ENCODE data around the gene CCDC69. TPM values are rescaled to one million over a fixed set of nuclear protein-coding genes. Genes with fewer than 3 reads are reported as not detected.

CCDC69 gene
- total and polyA plus RNA-seq, 10 of the 15 experiments (the other 5 are each of a cell fraction or from before 2014, with no cell fraction given): 13.5 to 106 (median 70.1) TPM

DNA sequence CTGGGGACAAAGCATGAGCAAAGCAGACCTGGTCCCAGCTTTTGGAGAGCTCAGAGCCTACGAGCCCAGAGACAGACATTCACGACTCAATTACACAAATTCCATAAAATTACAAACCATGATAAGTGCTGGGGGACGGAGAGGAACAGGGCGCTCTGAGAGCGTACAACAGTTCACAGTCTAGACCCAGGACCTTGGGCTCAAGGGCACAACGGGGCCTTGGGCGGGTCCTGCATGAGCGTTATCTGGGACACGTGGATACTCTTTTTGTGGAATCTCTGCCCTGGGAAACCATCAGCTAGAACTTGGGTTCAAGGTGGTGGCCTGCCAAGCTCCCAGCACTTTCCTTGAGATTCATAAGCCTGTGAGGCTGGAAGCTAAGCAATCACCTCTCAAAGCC, 56.9 kb downstream of the CCDC69 start:
- Histone ChIP-seq H3K9me3 (replicated peaks; ENCODE audit: control insufficient read depth, insufficient read depth, low read length) (no peaks in the 10 kb centered on the region), H3K79me2 (ENCODE audit: control insufficient read depth, insufficient read depth, low read length) (no peaks in the 10 kb centered on the region), H3K4me3 (no peak overlapping the region), H3K4me2 (ENCODE audit: control insufficient read depth, insufficient read depth) (no peak overlapping the region), H3K4me1 (ENCODE audit: control insufficient read depth, insufficient read depth, low read length) (peaks cover 3% of the 10 kb centered on the region; the same call in 1 of the 2 replicates), H3K36me3 (ENCODE audit: control insufficient read depth in 2 of 2, insufficient read depth in 2 of 2, low read length in 1 of 2) (no peaks in the 10 kb centered on the region), H3K27ac (ENCODE audit: control insufficient read depth, insufficient read depth) (no peak overlapping the region), H4K20me1 (ENCODE audit: control insufficient read depth, insufficient read depth) (no peaks in the 10 kb centered on the region), H2AFZ (ENCODE audit: control insufficient read depth, low read depth, low read length) (no peak overlapping the region), H3K27me3 (replicated peaks in 1 of 2; ENCODE audit: control insufficient read depth in 2 of 2, insufficient read depth in 2 of 2, low read length in 1 of 2) (no peaks in the 10 kb centered on the region), H3K9ac (ENCODE audit: control insufficient read depth, insufficient read depth, low read length) (no peak overlapping the region)
- POLR2A ChIA-PET: interaction anchor here (0.8 to 1.3 kb wide), 2 partner anchors 51 to 56 kb away, joined by 3 to 4 read pairs; no protein-coding TSS in a partner anchor
- RAD21 ChIA-PET (ENCODE audit: unreplicated experiment): interaction anchor here (0.7 to 9.1 kb wide), 11 partner anchors 26 to 149 kb away, joined by 3 to 306 read pairs (median 7); no protein-coding TSS in a partner anchor
- DNase-seq (ENCODE audit: low read depth, low spot score) (no peak), FAIRE-seq (no peak), ATAC-seq (no peak)
- SMC1A ChIA-PET (ENCODE audit: uncharacterized antibody, unreplicated experiment): interaction anchor here (0.7 to 35.3 kb wide), 18 partner anchors 9 to 315 kb away, joined by 3 to 1132 read pairs (median 5); partner anchors contain the start of gene ANXA6
- CTCF ChIA-PET: interaction anchor here (0.8 to 40.1 kb wide), 10 partner anchors 11 to 366 kb away, joined by 3 to 1107 read pairs (median 36); no protein-coding TSS in a partner anchor
- in situ Hi-C loops (cut with MboI): loop anchor here (10.0 kb wide), 1 partner anchor 372 kb away; no protein-coding TSS in a partner anchor
- intact Hi-C loops (cut with micrococcal nuclease; ENCODE audit: unreplicated experiment): loop anchor here (5.0 kb wide), 1 partner anchor 150 kb away; no protein-coding TSS in a partner anchor
- BruUV-seq (replicated peaks): no TSS peak
- WGBS (ENCODE audit: insufficient coverage, insufficient replicate concordance, low lambda C conversion rate, missing lambda C conversion rate): 86% methylated on average over 9 of the region's 9 CpGs
- no peak for TF ChIP-seq SREBF2 (IDR thresholded peaks at IDR 0.05; ENCODE audit: low read length)
- TF ChIP-seq ZNF622 (IDR thresholded peaks at IDR 0.05): no peak
- TF ChIP-seq, protein P1, sequence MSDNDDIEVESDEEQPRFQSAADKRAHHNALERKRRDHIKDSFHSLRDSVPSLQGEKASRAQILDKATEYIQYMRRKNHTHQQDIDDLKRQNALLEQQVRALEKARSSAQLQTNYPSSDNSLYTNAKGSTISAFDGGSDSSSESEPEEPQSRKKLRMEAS (IDR thresholded peaks at IDR 0.05; ENCODE audit: low read depth, low read length): no peak
- no peak for TF ChIP-seq ZBTB11 (CRISPR knock-in tag; IDR thresholded peaks at IDR 0.05)
- TF ChIP-seq NFIC (IDR thresholded peaks at IDR 0.05; ENCODE audit: low read depth, low read length): no peak
- no peak for TF ChIP-seq ZNF217 (IDR thresholded peaks at IDR 0.05)
- no peak for TF ChIP-seq CHD1 (IDR thresholded peaks at IDR 0.05; ENCODE audit: low read depth, low read length)
- no peak for TF ChIP-seq EED (IDR thresholded peaks at IDR 0.05; ENCODE audit: low read depth)
- TF ChIP-seq CHD4 (IDR thresholded peaks at IDR 0.05): no peak
- TF ChIP-seq ZBED1 (IDR thresholded peaks at IDR 0.05; ENCODE audit: borderline replicate concordance): no peak
- no peak for TF ChIP-seq MEF2A (IDR thresholded peaks at IDR 0.05; ENCODE audit: insufficient read depth, low read depth, low read length)
- TF ChIP-seq YBX1 (IDR thresholded peaks at IDR 0.05): no peak
- TF ChIP-seq ZBTB33 (IDR thresholded peaks at IDR 0.05): no peak
- TF ChIP-seq, protein P2, sequence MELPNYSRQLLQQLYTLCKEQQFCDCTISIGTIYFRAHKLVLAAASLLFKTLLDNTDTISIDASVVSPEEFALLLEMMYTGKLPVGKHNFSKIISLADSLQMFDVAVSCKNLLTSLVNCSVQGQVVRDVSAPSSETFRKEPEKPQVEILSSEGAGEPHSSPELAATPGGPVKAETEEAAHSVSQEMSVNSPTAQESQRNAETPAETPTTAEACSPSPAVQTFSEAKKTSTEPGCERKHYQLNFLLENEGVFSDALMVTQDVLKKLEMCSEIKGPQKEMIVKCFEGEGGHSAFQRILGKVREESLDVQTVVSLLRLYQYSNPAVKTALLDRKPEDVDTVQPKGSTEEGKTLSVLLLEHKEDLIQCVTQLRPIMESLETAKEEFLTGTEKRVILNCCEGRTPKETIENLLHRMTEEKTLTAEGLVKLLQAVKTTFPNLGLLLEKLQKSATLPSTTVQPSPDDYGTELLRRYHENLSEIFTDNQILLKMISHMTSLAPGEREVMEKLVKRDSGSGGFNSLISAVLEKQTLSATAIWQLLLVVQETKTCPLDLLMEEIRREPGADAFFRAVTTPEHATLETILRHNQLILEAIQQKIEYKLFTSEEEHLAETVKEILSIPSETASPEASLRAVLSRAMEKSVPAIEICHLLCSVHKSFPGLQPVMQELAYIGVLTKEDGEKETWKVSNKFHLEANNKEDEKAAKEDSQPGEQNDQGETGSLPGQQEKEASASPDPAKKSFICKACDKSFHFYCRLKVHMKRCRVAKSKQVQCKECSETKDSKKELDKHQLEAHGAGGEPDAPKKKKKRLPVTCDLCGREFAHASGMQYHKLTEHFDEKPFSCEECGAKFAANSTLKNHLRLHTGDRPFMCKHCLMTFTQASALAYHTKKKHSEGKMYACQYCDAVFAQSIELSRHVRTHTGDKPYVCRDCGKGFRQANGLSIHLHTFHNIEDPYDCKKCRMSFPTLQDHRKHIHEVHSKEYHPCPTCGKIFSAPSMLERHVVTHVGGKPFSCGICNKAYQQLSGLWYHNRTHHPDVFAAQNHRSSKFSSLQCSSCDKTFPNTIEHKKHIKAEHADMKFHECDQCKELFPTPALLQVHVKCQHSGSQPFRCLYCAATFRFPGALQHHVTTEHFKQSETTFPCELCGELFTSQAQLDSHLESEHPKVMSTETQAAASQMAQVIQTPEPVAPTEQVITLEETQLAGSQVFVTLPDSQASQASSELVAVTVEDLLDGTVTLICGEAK (IDR thresholded peaks at IDR 0.05; ENCODE audit: borderline replicate concordance): no peak
- TF ChIP-seq MTA3 (IDR thresholded peaks at IDR 0.05; ENCODE audit: borderline replicate concordance, low read length): no peak

Measured in GM12878 (cell line).